ENCODE measurements around the gene LETMD1.

LETMD1 gene, protein sequence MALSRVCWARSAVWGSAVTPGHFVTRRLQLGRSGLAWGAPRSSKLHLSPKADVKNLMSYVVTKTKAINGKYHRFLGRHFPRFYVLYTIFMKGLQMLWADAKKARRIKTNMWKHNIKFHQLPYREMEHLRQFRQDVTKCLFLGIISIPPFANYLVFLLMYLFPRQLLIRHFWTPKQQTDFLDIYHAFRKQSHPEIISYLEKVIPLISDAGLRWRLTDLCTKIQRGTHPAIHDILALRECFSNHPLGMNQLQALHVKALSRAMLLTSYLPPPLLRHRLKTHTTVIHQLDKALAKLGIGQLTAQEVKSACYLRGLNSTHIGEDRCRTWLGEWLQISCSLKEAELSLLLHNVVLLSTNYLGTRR

DNA sequence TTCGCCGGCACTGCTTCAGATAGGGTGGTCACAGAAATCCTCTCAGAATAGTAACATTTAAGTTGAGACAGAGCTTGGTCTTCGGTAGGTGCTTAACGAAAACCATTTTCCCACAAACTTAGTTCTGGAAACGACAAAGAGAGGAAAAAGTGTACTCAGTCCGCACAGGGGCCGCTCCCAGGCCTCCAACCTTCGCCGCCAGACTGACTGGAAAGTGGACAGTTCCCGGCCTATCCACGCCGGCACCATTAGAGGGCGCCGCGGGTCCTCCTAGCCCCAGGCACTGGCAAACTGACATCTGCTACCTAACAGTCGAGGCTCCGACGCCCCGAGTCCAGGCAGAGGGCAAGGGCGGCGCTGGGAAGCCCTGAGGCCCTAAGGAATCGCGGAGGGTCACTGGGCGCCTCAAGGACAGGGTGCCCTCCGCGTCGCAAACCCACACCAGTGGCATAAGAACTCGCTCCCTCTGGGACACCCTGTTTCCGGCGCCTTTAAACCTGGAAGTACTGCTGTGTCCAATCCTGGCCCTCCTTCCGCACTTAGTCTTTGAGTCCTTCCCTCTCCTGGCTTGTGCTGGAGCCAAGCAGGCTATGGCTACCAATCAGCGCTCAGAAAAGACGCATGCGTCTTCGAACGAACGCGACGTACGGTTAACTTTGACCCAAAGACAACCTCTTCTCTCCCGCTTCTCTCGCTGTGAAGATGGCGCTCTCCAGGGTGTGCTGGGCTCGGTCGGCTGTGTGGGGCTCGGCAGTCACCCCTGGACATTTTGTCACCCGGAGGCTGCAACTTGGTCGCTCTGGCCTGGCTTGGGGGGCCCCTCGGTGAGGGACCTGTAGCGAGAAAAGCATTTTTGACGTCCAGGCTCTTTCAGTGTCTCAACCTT is at the start of gene LETMD1:
LETMD1 (plus strand) TSS at position 673 of the 886 bp plus-strand sequence; CDS start at position 703, 30 bp downstream.
- Histone ChIP-seq H3K9me3 (ENCODE audit: low read length) (no peaks in the 10 kb centered on the region), H3K27me3 (ENCODE audit: control insufficient read depth in 1 of 2, insufficient read depth in 2 of 2, low read length in 2 of 2) (no peaks in the 10 kb centered on the region), H3K4me3 (ENCODE audit: low read depth in 1 of 2, low read length in 2 of 2) (peak within 1 kb of the TSS; percentile 59 to 98), H3K4me1 (ENCODE audit: insufficient read depth, low read length) (peaks cover 23% of the 10 kb centered on the region), H3K36me3 (ENCODE audit: insufficient read depth, low read length) (peaks cover 9% of the 10 kb centered on the region), H3K9ac (ENCODE audit: low read length) (peak within 1 kb of the TSS; percentile 97), H3K27ac (ENCODE audit: low read depth, low read length) (peak within 1 kb of the TSS; percentile 95)

GRCh38 chr12:50999093-50999492 is 49.0 kb upstream of the LETMD1 start:
- peaks cover 43% of the 10 kb centered on the region for H3K36me3 ChIP-seq (ENCODE audit: insufficient read depth, low read length)
- no peaks in the 10 kb centered on the region for H3K27me3 ChIP-seq (ENCODE audit: control insufficient read depth in 1 of 2, insufficient read depth in 2 of 2, low read length in 2 of 2)
- no peak overlapping the region for H3K9ac ChIP-seq (ENCODE audit: low read length)

GRCh38 chr12:51000245-51000644 is 47.9 kb upstream of the LETMD1 start:
- no peak overlapping the region for H3K4me3 ChIP-seq (ENCODE audit: low read depth in 1 of 2, low read length in 2 of 2)
- H3K4me1 ChIP-seq (ENCODE audit: insufficient read depth, low read length) = no peaks in the 10 kb centered on the region
- H3K27me3 ChIP-seq (ENCODE audit: control insufficient read depth in 1 of 2, insufficient read depth in 2 of 2, low read length in 2 of 2) = no peaks in the 10 kb centered on the region
- H3K36me3 ChIP-seq (ENCODE audit: insufficient read depth, low read length) = peaks cover 42% of the 10 kb centered on the region
- no peak overlapping the region for H3K27ac ChIP-seq (ENCODE audit: low read depth, low read length)
- no peaks in the 10 kb centered on the region for H3K9me3 ChIP-seq (ENCODE audit: low read length)
- H3K9ac ChIP-seq (ENCODE audit: low read length) = no peak overlapping the region

More at GRCh38 chr12:50999093-50999492, 49.0 kb upstream of the LETMD1 start:
- Histone ChIP-seq H3K4me3 (ENCODE audit: low read depth in 1 of 2, low read length in 2 of 2) (no peak overlapping the region), H3K27ac (ENCODE audit: low read depth, low read length) (no peak overlapping the region), H3K4me1 (ENCODE audit: insufficient read depth, low read length) (no peaks in the 10 kb centered on the region), H3K9me3 (ENCODE audit: low read length) (no peaks in the 10 kb centered on the region)

DNA sequence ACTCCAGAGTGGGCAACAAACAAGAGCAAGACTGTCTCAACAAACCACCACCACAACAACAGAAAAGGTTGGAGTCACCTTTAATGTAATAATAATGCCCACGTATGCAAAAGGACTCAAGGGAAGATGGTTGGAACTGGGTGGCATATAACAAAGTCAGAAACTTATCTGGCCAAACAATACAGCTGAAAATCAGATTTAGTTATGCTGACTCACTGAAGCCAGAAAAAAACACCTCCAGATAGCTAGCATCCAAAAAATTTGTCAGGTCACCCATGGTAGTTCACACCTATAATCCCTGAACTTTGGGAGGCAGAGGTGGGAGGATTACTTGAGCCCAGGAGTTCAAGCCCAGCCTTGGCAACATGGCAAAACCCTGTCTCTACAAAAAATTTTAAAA is 46.3 kb upstream of the LETMD1 start:
- no peak overlapping the region for H3K9ac ChIP-seq (ENCODE audit: low read length)
- H3K9me3 ChIP-seq (ENCODE audit: low read length) = no peaks in the 10 kb centered on the region
- no peak overlapping the region for H3K4me3 ChIP-seq (ENCODE audit: low read depth in 1 of 2, low read length in 2 of 2)
- peaks cover 38% of the 10 kb centered on the region for H3K36me3 ChIP-seq (ENCODE audit: insufficient read depth, low read length)
- H3K27ac ChIP-seq (ENCODE audit: low read depth, low read length) = no peak overlapping the region
- no peaks in the 10 kb centered on the region for H3K4me1 ChIP-seq (ENCODE audit: insufficient read depth, low read length)
- H3K27me3 ChIP-seq (ENCODE audit: control insufficient read depth in 1 of 2, insufficient read depth in 2 of 2, low read length in 2 of 2) = no peaks in the 10 kb centered on the region

DNA sequence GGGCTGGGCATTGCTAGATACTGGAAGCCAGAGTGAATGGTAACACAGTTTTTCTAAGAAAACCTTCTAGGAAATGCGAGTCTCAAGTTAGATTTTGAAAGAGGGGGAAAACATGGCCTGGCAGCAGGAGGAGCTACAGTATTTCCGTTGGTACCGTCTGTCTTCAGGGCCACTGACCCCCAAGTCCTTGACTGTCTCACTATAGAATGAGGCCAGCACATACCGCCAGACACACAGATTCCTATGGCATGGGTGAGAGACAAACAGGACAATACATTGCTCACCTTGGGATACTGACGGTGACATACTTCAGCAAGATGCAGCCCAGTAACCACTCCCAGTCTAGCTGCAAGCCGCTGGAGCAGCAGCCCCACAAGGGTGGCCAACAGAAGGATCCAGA is 43.6 kb upstream of the LETMD1 start:
- Histone ChIP-seq H3K4me3 (ENCODE audit: low read depth in 1 of 2, low read length in 2 of 2) (no peak overlapping the region), H3K9me3 (ENCODE audit: low read length) (no peaks in the 10 kb centered on the region), H3K27me3 (ENCODE audit: control insufficient read depth in 1 of 2, insufficient read depth in 2 of 2, low read length in 2 of 2) (no peaks in the 10 kb centered on the region), H3K4me1 (ENCODE audit: insufficient read depth, low read length) (no peaks in the 10 kb centered on the region), H3K9ac (ENCODE audit: low read length) (no peak overlapping the region), H3K27ac (ENCODE audit: low read depth, low read length) (no peak overlapping the region), H3K36me3 (ENCODE audit: insufficient read depth, low read length) (peaks cover 35% of the 10 kb centered on the region)

DNA sequence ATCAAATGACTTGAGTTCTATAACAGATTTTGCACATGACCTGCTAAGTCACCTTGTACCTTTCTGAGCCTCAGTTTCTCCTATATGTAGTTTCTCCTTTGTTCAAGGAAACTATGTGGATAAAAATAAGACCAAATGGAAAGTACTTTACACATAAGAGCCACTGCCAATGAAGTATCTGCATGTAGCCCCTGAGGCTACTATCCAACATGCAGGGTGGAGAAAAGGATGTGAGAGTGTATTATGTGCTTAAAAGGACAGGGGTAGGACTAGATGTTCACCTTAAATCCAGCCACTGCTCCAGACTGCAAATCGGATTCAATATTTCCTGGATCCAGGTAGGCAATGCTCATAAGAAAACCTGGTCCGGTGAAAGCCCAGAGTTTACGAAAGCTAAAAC is 43.1 kb upstream of the LETMD1 start:
- Histone ChIP-seq H3K36me3 (ENCODE audit: insufficient read depth, low read length) (peaks cover 34% of the 10 kb centered on the region), H3K9ac (ENCODE audit: low read length) (no peak overlapping the region), H3K9me3 (ENCODE audit: low read length) (no peaks in the 10 kb centered on the region), H3K27me3 (ENCODE audit: control insufficient read depth in 1 of 2, insufficient read depth in 2 of 2, low read length in 2 of 2) (no peaks in the 10 kb centered on the region), H3K4me3 (ENCODE audit: low read depth in 1 of 2, low read length in 2 of 2) (no peak overlapping the region), H3K4me1 (ENCODE audit: insufficient read depth, low read length) (no peaks in the 10 kb centered on the region), H3K27ac (ENCODE audit: low read depth, low read length) (no peak overlapping the region)

- Histone ChIP-seq H3K9me3 (ENCODE audit: low read length) (no peaks in the 10 kb centered on the region), H3K9ac (ENCODE audit: low read length) (no peak overlapping the region), H3K4me3 (ENCODE audit: low read depth in 1 of 2, low read length in 2 of 2) (no peak overlapping the region), H3K36me3 (ENCODE audit: insufficient read depth, low read length) (peaks cover 27% of the 10 kb centered on the region), H3K27ac (ENCODE audit: low read depth, low read length) (no peak overlapping the region), H3K27me3 (ENCODE audit: control insufficient read depth in 1 of 2, insufficient read depth in 2 of 2, low read length in 2 of 2) (no peaks in the 10 kb centered on the region), H3K4me1 (ENCODE audit: insufficient read depth, low read length) (no peaks in the 10 kb centered on the region)
Observed at GRCh38 chr12:51005671-51006070, 42.5 kb upstream of the LETMD1 start.

DNA sequence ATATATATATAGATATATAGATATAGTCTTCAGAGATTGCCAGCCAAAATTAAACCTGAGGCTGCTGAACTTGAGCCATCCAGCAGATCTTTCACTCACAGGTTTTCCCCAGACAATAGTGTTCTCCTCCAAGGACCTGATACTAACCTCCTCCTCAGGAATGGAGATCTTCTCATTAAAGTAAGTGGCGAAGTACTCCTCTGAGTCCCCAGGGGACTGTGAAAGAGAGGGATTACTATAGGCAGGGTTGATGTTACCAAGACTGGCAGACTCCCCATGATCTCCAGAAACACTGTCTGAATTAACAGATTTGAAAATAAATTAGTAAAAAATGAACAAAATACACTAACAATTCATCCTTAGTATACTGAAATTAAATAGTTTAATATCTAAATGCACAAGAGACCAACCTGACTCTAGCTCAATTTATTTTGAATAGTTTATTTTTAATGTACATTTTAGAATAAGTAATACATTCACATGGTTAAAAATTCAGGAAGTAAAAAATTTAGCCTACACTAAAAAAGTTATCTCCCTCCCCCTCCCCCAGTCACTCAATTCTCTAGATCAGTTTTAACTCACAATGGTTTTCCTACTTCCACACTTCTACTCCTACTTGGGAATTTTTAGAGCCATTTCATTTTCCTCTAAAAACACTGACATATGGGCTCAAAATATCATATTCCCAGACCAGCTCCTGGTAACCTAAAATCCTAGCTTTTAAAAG is 39.6 kb upstream of the LETMD1 start:
- Histone ChIP-seq H3K9ac (ENCODE audit: low read length) (no peak overlapping the region), H3K4me3 (ENCODE audit: low read depth in 1 of 2, low read length in 2 of 2) (no peak overlapping the region), H3K9me3 (ENCODE audit: low read length) (no peaks in the 10 kb centered on the region), H3K27me3 (ENCODE audit: control insufficient read depth in 1 of 2, insufficient read depth in 2 of 2, low read length in 2 of 2) (no peaks in the 10 kb centered on the region), H3K4me1 (ENCODE audit: insufficient read depth, low read length) (no peaks in the 10 kb centered on the region), H3K36me3 (ENCODE audit: insufficient read depth, low read length) (peaks cover 27% of the 10 kb centered on the region), H3K27ac (ENCODE audit: low read depth, low read length) (no peak overlapping the region)

DNA sequence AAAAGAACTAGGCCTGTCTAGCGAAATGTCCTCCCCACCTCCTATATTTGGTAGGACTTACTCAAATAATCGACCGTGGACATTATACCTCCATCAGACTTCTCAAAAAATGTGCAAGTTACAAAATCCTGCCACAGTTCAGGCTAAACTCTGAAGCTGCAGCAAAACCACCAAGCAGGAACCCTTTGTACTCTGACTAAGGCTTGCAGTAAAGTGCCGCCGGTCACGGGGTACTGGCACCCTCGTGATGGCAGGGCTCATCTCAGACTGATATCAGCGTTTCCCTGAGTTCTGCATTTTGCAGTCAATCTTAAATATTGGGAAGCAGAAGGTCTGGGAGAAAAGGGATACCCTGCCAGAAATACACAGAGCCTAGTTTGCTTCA is 39.1 kb upstream of the LETMD1 start:
- Histone ChIP-seq H3K27me3 (ENCODE audit: control insufficient read depth in 1 of 2, insufficient read depth in 2 of 2, low read length in 2 of 2) (no peaks in the 10 kb centered on the region), H3K4me1 (ENCODE audit: insufficient read depth, low read length) (no peaks in the 10 kb centered on the region), H3K9ac (ENCODE audit: low read length) (no peak overlapping the region), H3K27ac (ENCODE audit: low read depth, low read length) (no peak overlapping the region), H3K36me3 (ENCODE audit: insufficient read depth, low read length) (peaks cover 27% of the 10 kb centered on the region), H3K4me3 (ENCODE audit: low read depth in 1 of 2, low read length in 2 of 2) (no peak overlapping the region), H3K9me3 (ENCODE audit: low read length) (no peaks in the 10 kb centered on the region)

DNA sequence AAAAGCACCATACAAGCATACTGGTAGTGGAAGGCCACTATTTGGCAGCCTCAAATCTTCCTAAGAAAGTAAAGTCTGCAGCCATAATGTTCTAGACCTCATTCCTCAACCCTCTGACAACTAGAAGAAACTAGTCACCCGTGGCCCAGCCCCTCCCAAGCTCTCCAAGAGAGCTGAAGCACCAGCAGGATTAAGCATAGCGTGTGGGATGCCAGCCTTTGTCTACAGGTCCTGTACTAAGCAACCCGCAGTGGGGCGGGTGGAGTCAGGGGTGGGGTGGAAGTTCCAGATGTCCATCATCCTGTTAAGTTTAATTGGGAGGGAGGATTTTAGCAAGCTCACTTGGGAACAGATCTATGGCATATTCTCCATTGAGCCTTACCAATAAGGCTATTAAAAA is 36.2 kb upstream of the LETMD1 start:
- peaks cover 5% of the 10 kb centered on the region for H3K36me3 ChIP-seq (ENCODE audit: insufficient read depth, low read length)
- H3K9me3 ChIP-seq (ENCODE audit: low read length) = no peaks in the 10 kb centered on the region
- no peak overlapping the region for H3K4me3 ChIP-seq (ENCODE audit: low read depth in 1 of 2, low read length in 2 of 2)
- no peak overlapping the region for H3K9ac ChIP-seq (ENCODE audit: low read length)
- H3K27me3 ChIP-seq (ENCODE audit: control insufficient read depth in 1 of 2, insufficient read depth in 2 of 2, low read length in 2 of 2) = no peaks in the 10 kb centered on the region
- no peak overlapping the region for H3K27ac ChIP-seq (ENCODE audit: low read depth, low read length)
- H3K4me1 ChIP-seq (ENCODE audit: insufficient read depth, low read length) = no peaks in the 10 kb centered on the region

- Histone ChIP-seq H3K27me3 (ENCODE audit: control insufficient read depth in 1 of 2, insufficient read depth in 2 of 2, low read length in 2 of 2) (no peaks in the 10 kb centered on the region), H3K36me3 (ENCODE audit: insufficient read depth, low read length) (no peaks in the 10 kb centered on the region), H3K27ac (ENCODE audit: low read depth, low read length) (no peak overlapping the region), H3K9me3 (ENCODE audit: low read length) (no peaks in the 10 kb centered on the region), H3K9ac (ENCODE audit: low read length) (no peak overlapping the region), H3K4me1 (ENCODE audit: insufficient read depth, low read length) (no peaks in the 10 kb centered on the region), H3K4me3 (ENCODE audit: low read depth in 1 of 2, low read length in 2 of 2) (no peak overlapping the region)
Observed at GRCh38 chr12:51012570-51013236, 35.4 kb upstream of the LETMD1 start.

Measured in muscle layer of colon (tissue), 2 donors.